ENCODE data around the gene AKT1S1. TPM values are rescaled to one million over a fixed set of nuclear protein-coding genes. Genes with fewer than 3 reads are reported as not detected.

The AKT1S1 gene
- total and polyA plus RNA-seq, 8 donors: 24.7 to 42.9 (median 32.8) TPM

- Histone ChIP-seq H3K27ac (peak overlapping the region; percentile 93 to 97), H3K4me1 (peaks cover 19 to 54% of the 10 kb centered on the region in 2 donors), H3K4me3 (peak overlapping the region; percentile 27 to 63), H3K9me3 (no peaks in the 10 kb centered on the region), H3K27me3 (no peaks in the 10 kb centered on the region), H3K36me3 (peaks cover 0 to 34% of the 10 kb centered on the region in 2 donors)
- intact Hi-C loops (cut with DNase I): no loop called here
- ATAC-seq: peak; percentile 8
- DNase-seq: peak in 1 of 4 donors; percentile 93
- TF ChIP-seq CTCF (IDR thresholded peaks at IDR 0.05): no peak
These were observed 8.1 kb downstream of the AKT1S1 start for GRCh38 chr19:49869009-49869483.

- TF ChIP-seq CTCF (IDR thresholded peaks at IDR 0.05): no peak
- H3K9me3 ChIP-seq: no peaks in the 10 kb centered on the region
- peak; percentile 91 to 95 (median 94) for DNase-seq
- peak within 1 kb of the TSS; percentile 61 to 79 for H3K4me3 ChIP-seq
- H3K27ac ChIP-seq: peak within 1 kb of the TSS; percentile 93 to 97
- no peaks in the 10 kb centered on the region for H3K27me3 ChIP-seq
- peak; percentile 71 for ATAC-seq
- peaks cover 0 to 41% of the 10 kb centered on the region in 2 donors for H3K36me3 ChIP-seq
- intact Hi-C loops (cut with DNase I): no loop called here
- peaks cover 19 to 54% of the 10 kb centered on the region in 2 donors for H3K4me1 ChIP-seq
These were observed 10.0 kb downstream of the AKT1S1 start, which contains the start of gene PNKP for GRCh38 chr19:49866933-49867782. PNKP (minus strand) TSS chr19:49867576; CDS start chr19:49867204, 372 bp downstream.

GRCh38 chr19:49864890-49865289 lies 12.3 kb downstream of the AKT1S1 start:
- no peaks in the 10 kb centered on the region for H3K9me3 ChIP-seq
- no peak for DNase-seq
- no peaks in the 10 kb centered on the region for H3K27me3 ChIP-seq
- ATAC-seq: no peak
- peaks cover 0 to 52% of the 10 kb centered on the region in 2 donors for H3K36me3 ChIP-seq
- peaks cover 21 to 42% of the 10 kb centered on the region in 2 donors for H3K4me1 ChIP-seq
- no peak overlapping the region for H3K4me3 ChIP-seq
- H3K27ac ChIP-seq: no peak overlapping the region
- no peak for TF ChIP-seq CTCF (IDR thresholded peaks at IDR 0.05)
- intact Hi-C loops (cut with DNase I): no loop called here

GRCh38 chr19:49863935-49864320 lies 13.2 kb downstream of the AKT1S1 start:
- TF ChIP-seq CTCF (IDR thresholded peaks at IDR 0.05): no peak
- peak in 2 of 4 donors; percentile 29 to 67 for DNase-seq
- Histone ChIP-seq H3K36me3 (peaks cover 0 to 61% of the 10 kb centered on the region in 2 donors), H3K27ac (no peak overlapping the region), H3K4me1 (peaks cover 21 to 37% of the 10 kb centered on the region in 2 donors), H3K27me3 (no peaks in the 10 kb centered on the region), H3K4me3 (no peak overlapping the region), H3K9me3 (no peaks in the 10 kb centered on the region)
- no peak for ATAC-seq
- intact Hi-C loops (cut with DNase I): no loop called here

- H3K27ac ChIP-seq: no peak overlapping the region
- H3K9me3 ChIP-seq: no peaks in the 10 kb centered on the region
- peak in 1 of 4 donors; percentile 75 for DNase-seq
- intact Hi-C loops (cut with DNase I): no loop called here
- TF ChIP-seq CTCF (IDR thresholded peaks at IDR 0.05): no peak
- ATAC-seq: no peak
- H3K4me1 ChIP-seq: peaks cover 19 to 32% of the 10 kb centered on the region in 2 donors
- peaks cover 0 to 67% of the 10 kb centered on the region in 2 donors for H3K36me3 ChIP-seq
- H3K4me3 ChIP-seq: no peak overlapping the region
- H3K27me3 ChIP-seq: no peaks in the 10 kb centered on the region
These were observed 13.8 kb downstream of the AKT1S1 start for GRCh38 chr19:49863254-49863934.

Measured in left lung (tissue), 10 donors.